22Rv1 (cell line): ENCODE measurements around the gene ACBD3.

Experiments
- ZFX ChIP-seq: fragments of 450-650 bp; IDR thresholded peaks from 2 replicates; pipeline ENCODE4 v1.6.1; 2017; ENCODE audit warnings: antibody characterized with exemption, borderline replicate concordance
- TF ChIP-seq, protein P1 (sequence below): fragments of 450-650 bp; IDR thresholded peaks from 2 replicates; pipeline ENCODE4 v1.5.1; 2017; ENCODE audit warnings: mild to moderate bottlenecking

DNA sequence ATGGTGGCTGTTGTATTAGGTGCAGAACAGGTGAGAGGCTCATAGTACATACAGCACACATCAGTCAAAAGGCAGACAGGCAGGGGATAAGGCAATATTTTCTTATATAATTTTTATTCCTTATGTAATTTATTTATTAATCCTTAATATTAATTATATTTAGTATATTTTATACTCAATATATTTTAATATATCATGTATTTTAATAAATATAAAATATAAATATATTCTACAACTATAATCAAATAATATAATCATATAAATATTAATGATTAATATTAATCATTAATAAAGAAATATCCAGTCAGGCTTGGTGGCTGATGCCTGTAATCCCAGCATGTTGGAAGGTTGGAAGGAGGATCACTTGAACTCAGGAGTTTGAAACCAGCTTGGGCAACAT, 17.7 kb upstream of the ACBD3 start:
- TF ChIP-seq, protein P1, sequence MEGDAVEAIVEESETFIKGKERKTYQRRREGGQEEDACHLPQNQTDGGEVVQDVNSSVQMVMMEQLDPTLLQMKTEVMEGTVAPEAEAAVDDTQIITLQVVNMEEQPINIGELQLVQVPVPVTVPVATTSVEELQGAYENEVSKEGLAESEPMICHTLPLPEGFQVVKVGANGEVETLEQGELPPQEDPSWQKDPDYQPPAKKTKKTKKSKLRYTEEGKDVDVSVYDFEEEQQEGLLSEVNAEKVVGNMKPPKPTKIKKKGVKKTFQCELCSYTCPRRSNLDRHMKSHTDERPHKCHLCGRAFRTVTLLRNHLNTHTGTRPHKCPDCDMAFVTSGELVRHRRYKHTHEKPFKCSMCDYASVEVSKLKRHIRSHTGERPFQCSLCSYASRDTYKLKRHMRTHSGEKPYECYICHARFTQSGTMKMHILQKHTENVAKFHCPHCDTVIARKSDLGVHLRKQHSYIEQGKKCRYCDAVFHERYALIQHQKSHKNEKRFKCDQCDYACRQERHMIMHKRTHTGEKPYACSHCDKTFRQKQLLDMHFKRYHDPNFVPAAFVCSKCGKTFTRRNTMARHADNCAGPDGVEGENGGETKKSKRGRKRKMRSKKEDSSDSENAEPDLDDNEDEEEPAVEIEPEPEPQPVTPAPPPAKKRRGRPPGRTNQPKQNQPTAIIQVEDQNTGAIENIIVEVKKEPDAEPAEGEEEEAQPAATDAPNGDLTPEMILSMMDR = no peak
- TF ChIP-seq ZFX = no peak
